Smooth muscle cell of the brain vasculature (primary cell): ENCODE data around the gene ACADSB.

Experiments used
- DNase-seq: peaks from one replicate; pipeline ENCODE4 v3.0.0-alpha.2; 2012; ENCODE audit warnings: low read depth, low spot score

The ACADSB gene

DNA sequence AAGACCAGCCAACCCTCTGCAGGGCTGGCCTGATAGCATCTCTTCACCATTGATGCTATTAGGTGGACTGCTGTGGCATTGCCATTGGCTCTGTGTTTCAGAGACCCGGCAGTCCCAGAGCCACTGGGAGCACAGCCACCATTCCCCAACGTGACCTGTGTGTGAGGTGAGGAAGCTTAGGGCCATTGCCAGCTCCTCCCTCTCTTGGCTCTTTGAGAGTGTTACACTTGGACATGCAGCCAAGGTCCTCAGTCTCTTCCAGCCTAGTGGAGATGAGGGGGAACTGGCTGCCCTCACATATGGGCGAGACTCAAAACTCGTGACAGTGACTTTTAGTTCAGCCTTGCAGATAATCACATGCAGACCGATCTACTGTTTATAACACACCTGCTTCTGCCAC is 87.6 kb downstream of the ACADSB start:
- no peak for DNase-seq

DNA sequence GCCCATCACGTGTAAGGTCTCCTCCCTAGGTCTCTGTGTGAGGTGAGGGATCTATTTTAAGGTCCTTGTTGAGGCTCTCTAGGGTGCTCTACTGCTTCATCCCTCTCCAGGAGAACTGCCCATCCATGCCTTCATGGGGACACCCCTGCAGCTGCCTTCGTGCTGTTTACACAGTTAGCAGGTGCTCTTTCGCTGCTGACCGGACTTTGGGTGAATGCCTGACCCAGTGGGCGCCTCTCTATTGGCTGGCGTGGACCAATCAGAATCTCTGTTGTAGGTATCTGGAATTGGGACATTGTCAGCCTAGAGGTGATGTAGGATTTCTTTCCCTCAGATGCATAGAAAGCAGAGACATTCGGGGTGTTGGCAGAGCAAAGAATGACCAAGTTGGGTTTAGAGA is 88.2 kb downstream of the ACADSB start:
- DNase-seq: no peak

DNA sequence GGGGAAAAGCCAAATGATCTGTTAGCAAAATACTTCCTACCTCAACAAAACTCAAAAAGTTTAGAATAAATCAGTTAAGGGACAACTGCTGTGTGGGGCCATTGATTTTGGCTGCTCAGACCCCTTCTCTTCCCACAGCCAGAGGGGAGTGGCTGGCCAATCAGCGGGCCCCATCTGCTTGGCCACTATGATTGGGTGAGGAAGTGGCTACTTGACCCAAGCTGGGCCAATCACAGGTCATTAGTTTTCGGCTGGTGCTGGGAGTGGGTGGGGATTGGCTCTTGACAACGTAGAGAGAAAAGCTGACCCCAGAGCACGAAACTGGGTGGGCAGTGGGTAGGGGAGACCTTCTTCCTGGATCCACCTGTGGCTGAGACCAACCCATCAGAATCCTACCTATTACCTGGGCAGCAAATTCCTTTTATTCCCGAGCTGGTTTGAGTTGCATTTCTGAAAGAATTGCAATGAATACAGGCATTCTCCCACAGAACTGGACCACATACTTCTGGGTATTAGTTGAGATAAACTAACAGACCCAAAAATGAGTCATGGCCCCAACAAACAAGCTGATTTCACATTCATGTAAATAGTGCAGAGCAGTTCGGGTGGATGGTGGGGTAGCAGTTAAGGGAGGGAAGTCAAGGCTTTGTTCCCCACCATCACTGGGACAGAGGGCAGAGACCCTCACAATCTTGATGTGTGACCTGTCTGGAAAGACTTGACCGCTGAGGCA is 91.4 kb downstream of the ACADSB start:
- no peak for DNase-seq

DNA sequence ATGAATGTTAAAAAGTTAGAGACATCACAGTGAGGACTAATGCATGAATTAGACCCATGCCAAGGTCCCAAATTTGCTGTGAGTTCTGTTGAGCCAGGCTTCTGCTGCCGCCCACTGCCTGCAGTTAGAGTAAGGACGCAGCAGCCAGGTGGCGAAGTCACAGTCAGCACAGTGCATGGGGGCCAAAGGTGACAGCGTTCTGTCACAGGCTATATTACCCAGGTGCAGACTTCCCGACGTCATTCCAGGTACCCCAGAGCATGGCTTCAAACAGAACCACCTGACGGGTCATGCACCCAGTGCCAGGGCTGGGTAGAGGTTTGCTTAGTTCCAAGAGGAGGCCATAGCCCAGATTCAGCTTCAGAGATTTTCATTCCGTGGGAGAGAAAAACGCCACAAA is 93.1 kb downstream of the ACADSB start:
- DNase-seq: no peak

DNA sequence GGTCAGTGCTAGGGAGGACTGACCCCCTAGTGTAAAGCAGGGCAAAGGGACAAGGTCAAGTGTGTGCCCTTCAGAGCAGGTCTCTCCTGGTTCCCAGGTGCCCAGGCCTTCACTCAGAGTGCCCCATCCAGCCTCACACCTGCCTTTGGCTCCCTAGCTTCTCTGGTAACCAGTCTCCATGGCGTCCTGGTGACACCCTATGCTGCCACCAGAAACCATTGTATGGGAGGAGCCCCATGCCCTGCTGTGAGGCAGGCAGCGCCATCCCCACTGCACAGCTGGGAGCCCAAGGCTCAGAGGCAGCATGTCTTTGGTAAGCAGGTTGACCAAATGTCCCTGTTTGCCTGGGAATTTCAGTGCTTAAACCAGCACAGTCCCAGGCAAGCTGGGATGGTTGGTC is 93.9 kb downstream of the ACADSB start:
- no peak for DNase-seq

DNA sequence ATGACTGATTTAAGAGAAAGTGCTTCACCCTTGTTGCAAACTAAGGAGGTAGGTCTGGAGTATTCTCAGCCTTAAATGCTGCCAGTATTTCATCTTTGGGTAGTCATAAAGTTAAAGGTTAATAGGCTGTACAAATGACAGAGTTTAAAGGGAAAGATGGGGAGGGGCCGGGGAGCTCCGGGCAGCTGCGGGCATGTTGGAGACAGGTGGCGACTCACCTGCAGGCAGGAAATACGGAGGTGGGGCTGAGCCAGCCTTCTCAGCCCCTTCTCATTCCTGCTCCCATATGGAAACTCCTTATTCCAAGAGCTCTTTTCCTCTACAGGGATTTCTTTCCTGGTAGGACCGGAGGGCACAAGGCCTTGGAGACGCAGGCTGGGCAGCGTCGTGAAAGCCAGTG is 95.1 kb downstream of the ACADSB start:
- no peak for DNase-seq
